GM19239 (cell line): Measurements from ENCODE around the gene RINL.
"Not testable (repeated sequence)": the region's sequence is repeated elsewhere in the genome, so short reads cannot be mapped to it uniquely, and the experiment has no call there.

Experiments used
- DNase-seq: peaks from one replicate; pipeline ENCODE4 v3.0.0; 2011; ENCODE audit warnings: low spot score; ENCODE audit not compliant: insufficient read length
- FAIRE-seq: peaks from 2 replicates; lab custom pipeline; 2011; peaks lifted over from hg19 to GRCh38; lab: Jason Lieb, UNC

RINL gene

DNA sequence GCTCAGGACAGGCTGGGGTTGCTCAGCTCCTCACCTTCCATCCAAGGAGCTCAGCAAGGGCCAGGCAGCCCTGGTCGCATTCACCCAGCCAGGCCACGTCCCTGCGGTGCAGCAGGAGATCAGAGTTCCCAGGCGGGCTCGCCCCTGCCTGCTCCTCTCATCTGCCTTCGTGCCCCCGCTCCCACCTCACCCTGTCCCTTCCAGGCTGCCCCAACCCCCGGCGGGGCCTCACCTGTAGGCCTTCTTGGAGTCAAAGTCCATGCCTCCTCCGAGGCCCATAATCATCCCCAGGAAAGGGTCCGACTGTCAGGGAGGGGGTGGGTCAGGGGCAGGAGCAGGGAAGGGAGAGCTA, 1.3 kb upstream of the RINL start:
- DNase-seq (no peak), FAIRE-seq (no peak)

DNA sequence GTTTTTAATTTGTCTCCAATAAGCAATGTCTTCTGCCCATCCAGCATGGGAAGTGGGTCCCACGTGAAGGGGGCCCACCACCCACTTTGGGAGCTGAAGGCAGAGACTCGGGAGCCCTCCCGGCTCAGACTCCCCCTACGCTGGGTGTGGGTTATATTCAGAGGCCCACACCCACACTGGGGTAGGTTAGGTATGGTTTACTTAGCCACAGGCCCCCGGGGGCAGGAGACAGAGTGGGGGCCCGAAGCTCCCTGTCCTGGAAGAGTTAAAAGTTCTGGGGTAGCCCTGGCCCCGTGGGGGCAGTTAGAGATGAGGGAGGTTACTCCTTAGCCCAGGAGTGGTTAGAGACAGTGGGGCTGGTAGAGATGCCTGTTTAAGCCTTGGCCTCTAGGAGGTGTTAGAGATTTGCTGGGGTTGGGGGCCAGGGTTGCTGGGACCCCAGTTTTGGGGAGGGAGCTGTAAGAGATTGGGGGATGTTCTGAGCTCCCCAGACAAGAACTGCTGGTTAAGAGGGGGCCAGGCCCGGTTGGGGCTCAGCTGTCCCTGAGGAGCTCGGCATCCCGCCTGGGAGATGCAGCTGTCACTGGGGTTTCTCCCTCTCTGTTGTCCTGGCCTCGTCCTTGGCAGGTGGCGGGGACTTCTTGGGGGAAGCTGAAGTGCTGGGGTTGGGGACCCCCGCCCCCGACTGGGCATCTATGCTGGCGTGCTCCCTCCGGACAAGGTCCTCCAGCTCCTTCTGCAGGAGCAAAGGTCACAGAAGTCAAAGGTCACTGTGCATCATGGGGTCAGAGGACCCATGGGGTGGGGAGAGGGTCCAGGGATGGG, 712 bp upstream of the RINL start:
- no peak for DNase-seq
- peak; percentile 45 for FAIRE-seq

DNA sequence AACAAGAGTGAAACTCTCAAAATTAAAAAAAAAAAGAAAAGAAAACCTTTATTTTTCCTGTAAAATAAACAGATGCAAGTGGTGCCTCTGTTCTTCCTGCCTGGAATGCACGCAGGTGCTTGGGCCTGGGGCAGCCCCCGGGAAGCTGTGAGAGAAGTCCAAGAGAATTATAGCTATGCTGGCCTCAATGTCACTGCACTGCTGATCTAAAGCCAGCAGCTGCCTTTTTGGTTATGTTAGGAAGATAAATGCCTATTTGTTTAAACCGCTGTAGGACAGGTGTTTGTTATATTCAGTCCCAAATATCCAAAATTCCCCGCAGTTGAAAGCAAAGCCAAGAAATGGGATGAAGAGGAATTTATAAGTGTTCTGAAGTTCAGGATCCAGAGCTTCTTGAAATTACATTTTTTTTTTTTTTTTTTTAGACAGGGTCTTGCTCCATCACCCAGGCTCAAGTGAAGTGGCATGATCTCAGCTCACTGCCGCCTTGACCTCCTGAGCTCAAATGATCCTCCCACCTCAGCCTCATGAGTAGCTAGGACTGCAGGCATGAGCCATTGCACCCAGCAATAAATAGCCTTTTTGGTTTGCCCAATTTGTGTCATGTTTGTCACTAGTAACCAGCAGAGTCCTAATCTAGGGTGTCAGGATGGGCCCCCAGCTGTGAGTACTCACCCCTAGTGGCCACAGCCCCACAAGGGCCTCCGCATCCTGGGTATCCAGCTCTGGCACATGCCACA, 2.2 kb downstream of the RINL start:
- DNase-seq (no peak), FAIRE-seq (no peak)

DNA sequence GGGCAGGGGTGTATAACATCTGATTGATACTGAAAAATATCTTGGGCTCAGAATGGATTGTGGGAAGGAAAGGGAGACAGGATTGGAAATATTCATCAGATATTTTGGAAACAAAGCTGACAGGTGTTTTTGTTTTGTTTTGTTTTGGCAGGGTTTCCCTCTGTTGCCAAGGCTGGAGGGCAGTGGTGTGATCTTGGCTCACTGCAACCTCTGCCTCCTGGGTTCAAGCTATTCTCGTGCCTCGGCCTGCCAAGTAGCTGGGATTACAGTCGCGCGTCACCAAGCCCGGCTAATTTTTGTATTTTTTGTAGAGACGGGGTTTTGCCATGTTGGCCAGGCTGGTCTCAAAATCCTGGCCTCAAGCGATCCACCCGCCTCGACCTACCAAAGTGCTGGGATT, 4.7 kb downstream of the RINL start:
- DNase-seq = not testable (repeated sequence)

DNA sequence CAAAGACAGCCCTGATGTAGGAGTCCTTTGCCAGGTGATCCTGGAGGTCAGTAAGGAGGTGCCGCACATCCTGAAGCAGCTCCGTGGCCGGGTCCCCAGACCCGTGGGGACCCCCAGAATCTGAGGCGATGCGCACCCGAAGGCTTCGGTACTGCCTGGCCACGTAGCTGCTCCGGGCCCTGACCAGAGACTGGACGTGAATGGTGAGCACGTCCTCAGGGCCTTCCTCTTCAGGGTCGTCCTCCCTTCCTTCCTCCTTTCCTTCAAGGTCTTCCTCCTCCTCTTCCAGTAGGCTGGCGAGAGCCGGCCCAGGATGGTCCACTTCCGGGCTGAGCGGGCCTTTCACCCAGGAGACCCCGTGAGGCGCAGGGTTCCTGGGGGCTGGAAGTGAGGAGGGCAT, 7.5 kb downstream of the RINL start:
- no peak for FAIRE-seq
- DNase-seq = no peak

More for the DNA sequence above, 4.7 kb downstream of the RINL start:
- not testable (repeated sequence) for FAIRE-seq

DNA sequence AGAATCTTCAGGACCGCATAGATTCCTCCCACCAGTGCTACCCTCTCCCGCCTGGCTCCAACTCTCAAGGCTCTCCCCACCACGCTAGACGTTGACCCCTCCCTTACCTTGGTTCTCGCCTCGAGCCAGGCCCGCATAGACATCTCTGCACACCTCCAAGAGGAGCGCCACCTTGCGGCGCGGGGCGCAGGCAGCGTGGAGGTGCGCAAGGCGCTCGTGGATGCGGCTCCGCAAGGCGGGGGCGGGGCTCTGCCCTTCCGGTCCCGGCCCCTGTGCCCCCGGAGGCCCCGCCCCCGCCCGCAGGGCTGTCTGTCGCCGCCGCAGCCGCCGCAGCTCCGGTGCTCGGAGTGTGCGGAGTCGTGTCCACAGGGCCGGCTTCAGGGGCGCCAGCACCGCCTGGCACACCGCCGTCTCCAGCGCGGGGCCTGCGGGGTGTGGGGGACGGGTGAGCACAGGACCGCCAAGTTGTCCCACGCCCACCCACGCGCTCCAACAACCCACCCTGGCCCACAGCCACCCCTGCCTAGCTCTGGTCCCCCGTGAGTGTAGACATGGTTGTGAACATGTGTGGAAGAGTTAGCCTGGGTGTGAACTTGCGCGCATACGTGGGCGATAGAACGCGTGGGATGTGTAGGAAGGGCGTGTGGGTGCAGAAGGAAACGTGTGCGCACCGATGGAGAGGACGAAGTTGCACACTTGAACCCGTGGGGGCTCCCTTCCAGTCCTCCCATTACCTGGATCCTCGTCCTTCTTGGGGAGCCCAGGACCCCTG, 8.1 kb downstream of the RINL start:
- peak; percentile 95 for FAIRE-seq
- DNase-seq = peak; percentile 86

DNA sequence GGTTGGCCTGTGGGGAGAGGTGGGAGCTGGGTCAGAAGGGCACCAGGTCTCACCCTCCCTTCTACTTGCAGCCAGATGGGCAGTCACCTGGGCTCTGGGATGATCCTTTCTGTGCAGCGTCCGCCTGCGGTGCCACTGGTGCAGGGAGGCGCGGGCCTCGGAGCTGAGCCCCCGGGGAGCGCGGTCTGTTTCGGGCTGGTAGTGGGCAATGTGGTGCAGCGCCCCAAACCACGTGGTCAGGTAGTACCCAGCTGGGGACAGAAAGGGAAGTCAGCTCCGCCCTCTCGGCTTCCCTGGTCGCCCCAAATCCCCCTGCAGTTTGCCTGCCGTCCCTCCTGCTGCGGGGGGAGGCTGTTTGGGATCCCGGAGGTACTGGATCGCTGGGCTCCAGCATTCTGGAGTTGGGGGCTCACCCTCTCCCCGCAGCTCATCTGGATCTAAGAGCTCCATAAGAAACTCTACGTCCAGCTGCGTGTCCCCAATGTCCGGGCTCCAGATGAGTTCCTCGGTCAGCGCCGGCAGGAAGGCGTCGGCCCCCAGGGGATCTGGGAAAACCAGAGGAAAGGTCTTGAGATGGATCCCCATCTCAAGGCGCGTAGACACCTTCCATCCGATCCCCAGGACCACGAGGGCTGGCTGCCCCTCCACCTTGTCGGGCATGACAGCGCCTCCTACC, 8.8 kb downstream of the RINL start:
- FAIRE-seq = no peak
- no peak for DNase-seq

DNA sequence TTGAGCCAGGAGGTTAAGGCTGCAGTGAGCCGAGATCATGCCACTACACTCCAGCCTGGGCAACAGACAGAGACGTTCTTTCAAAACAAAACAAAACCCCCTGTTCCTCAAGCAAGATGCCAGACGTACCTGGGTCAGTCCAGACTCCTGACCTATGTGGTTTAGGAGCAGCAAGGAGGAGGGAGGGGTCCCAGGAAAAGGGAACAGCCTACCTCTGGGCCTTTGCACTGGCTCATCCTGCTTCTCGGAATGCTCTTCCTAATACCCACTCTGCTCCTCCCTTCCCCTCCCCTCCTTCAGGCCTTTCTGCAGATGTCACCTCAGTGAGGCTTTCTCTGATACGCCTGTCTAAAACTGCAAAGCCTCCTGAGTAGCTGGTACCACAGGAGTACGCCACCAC, 9.5 kb downstream of the RINL start:
- FAIRE-seq (no peak), DNase-seq (no peak)

DNA sequence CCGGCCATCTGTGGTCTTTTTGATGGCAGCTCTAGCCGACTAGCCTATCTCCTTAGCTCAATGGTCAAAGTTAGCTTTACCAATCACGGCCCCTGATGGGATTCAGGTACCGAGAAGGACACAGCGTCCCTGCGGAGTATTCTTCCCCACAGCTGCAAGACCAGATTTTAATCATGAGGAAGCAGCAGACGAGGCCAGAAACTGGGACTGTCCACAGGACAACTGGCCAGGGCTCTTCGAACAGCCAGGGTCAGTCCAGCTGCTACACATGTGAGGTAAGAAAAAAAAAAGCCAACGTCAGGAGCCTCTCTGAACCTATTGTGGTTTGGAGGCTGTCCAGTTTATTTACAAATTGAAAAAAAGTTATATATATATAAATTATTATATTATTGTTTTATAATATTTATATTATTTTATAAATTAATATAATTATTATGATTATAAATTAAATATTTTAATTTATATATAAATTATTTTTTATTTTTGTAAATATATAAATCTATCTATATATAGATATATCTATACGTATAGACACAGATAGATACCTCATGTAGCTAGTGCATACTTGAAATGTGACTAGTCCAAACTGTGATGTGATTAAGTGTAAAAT, 10.8 kb downstream of the RINL start:
- no peak for DNase-seq
- FAIRE-seq = no peak

DNA sequence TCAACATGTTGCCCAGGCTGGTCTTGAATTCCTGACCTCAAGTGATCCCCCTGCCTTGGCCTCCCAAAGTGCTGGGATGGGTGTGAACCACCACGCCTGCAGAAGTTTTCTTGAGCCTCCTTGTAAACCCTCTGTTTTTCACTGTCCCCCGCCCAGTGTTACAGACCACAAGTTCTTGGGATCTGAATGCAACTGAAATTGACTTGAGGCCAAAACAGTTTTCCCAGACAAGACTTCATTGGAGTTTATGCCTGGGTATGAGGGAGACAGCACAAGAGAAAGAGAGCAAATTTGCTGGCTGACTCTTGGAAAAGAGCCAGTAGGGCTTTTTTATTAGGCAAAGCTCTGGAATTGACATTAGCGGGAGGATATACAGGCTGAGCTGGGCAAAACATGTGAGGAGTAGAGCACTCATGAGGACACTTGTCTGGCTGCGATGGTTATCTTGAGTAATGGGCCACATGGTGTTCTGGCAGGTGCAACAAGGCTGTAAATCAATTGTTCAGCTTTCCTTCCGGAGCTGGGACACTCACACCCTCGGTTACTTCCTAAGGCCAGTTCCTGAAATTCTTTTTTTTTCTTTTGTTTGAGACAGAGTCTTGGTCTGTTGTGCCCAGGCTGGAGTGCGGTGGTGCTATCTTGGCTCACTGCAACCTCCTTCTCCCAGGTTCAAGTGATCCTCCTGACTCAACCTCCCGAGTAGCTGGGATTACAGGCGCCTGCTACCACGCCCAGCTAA, 15.6 kb downstream of the RINL start:
- no peak for FAIRE-seq
- DNase-seq = no peak

DNA sequence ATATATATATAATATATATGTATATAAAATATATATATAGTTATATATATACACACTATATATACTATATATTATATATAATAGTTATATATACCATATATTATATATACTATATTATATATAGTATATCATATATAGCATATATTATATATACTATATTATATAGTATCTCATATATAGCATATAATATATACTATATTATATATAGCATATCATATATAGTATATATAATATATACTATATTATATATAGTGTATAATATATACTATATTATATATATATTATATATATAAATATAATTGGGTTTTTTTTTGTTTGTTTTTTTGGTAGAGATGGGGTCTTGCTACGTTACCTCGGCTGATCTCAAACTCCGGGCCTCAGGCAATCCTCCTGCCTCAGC, 16.7 kb downstream of the RINL start:
- DNase-seq = no peak
- no peak for FAIRE-seq

DNA sequence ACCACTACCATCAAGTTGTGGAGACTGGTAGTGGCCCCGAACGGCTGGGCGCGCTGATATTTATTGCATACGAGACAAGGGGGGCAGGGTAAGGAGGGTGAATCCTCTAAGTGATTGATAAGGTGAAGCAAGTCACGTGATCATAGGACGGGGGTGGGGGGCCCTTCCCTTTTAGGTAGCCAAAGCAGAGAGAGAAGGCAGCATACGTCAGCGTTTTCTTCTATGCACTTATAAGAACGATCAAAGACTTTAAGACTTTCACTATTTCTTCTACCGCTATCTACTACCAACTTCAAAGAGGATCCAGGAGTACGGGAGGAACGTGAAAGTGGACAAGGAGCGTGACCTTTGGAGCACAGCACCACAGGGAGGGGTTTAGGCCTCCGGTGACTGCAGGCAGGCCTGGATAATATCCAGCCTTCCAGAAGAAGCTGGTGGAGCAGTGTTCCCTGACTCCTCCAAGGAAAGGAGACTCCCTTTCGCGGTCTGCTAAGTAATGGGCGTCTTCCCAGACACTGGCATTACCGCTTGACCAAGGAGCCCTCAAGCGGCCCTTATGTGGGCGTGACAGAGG, 18.4 kb downstream of the RINL start:
- not testable (repeated sequence) for FAIRE-seq, DNase-seq

DNA sequence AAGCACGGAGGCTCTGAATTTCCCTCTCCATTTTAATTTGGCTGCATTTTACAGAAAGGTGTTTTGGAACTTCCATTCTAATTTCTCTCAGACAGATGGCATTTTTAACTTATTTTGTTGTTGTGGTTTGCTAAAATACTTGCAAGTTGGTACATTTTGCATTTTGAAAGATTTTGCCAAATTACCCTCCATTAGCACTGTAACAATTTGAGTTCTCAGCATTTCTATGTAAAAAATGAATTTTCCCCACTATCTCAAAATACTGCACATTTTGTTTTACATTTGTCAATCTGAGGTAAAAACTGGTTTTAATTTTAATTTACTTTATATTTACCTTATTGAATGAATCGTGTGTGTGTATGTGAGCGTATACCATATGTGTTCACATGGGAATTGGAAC, 21.3 kb downstream of the RINL start:
- DNase-seq = no peak
- FAIRE-seq = no peak

DNA sequence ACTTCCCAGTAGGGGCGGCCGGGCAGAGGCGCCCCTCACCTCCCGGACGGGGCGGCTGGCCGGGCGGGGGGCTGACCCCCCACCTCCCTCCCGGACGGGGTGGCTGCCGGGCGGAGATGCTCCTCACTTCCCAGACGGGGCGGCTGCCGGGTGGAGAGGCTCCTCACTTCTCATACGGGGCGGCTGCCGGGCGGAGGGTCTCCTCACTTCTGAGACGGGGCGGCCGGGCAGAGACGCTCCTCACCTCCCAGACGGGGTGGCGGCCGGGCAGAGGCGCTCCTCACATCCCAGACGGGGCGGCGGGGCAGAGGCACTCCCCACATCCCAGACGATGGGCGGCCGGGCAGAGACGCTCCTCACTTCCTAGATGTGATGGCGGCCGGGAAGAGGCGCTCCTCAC, 22.3 kb downstream of the RINL start:
- FAIRE-seq, DNase-seq: not testable (repeated sequence)

DNA sequence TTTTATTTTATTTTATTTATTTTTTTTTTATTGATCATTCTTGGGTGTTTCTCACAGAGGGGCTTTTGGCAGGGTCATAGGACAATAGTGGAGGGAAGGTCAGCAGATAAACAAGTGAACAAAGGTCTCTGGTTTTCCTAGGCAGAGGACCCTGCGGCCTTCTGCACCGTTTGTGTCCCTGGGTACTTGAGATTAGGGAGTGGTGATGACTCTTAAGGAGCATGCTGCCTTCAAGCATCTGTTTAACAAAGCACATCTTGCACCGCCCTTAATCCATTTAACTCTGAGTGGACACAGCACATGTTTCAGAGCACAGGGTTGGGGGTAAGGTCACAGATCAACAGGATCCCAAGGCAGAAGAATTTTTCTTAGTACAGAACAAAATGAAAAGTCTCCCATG, 23.1 kb downstream of the RINL start:
- DNase-seq, FAIRE-seq: not testable (repeated sequence)

DNA sequence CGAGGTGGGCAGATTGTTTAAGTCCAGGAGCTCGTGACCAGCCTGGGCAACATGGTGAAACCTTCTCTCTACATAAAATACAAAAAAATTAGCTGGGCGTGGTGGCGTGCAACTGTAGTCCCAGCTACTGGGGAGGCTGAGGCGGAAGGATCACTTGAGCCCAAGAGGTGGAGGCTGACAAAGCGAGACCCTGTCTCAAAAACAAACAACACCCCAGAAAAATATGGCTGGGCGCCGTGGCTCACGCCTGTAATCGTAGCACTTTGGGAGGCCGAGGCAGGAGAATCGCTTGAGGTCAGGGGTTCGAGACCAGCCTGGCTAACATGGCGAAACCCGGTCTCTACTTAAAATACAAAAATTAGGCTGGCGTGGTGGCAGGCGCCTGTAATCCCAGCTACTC, 24.9 kb downstream of the RINL start:
- no peak for FAIRE-seq
- no peak for DNase-seq

DNA sequence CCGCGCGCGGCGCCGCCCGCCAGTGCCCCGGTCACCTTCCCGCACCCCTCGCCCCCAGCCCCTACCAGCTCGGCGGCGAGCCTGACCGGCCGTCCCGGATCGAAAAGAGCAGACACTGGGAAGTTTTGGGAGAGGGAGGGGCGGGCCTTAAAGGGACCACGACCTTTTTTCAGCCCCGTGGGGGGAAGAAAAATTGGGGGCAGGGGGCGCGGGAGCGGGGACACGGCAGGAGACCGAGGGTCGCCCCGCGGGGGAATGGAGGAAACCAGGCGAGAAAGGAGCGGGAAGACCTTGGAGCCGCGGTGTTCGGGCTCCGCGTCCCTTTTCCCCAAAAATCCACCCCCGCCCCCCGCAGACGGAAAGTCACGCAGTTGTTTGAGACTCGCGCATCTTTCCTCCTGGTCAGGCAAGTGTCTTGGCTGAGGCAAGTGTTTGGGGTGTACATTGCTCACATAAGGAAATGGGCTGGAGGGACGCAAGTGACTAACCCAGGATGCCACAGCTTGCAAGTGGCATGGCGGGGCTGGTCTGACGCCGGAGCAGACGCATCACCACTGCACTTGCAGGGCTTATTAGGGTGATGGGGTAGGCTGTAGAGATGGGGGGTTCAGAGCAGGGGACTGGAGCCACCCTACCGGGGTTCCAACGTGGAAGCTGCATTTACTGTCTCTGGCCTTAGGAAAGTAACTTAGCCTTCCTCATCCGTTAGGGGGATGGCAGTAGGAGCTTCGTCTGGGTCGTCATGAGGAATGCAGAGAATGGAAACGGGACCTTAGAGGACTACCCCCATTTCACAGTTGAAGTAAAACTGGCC, 25.6 kb downstream of the RINL start:
- FAIRE-seq (peak; percentile 91), DNase-seq (no peak)

DNA sequence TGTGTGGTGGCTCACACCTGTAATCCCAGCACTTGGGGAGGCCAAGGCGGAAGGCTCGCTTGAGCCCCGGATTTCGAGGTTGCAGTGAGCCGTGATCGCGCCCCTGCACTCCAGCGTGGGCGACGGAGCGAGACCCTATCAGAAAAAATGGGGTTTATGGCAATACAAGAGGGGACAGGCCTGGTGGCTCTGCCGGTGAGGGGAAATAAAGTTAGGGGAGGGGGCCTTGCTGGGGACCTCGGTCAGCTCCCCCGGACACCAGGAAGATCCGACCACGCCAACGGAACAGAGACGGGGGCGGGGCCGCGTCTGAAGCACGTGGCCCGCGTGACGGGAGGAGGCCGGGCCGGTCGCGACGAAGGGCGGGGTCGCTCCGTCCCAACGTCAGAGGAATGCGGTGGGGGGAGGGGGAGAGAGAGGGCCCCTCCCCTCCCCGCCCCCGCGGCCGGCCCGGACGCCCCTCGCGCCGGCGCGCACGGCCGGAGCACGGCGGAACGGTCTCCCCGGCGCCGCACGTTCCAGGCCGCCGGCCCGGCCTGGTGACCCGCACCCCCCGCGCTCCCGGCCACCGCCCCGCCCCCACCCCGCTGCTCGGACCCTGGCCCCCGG, 26.3 kb downstream of the RINL start:
- peak; percentile 68 for FAIRE-seq

More for the DNA sequence above, 26.3 kb downstream of the RINL start:
- DNase-seq = peak; percentile 92
